ENCODE measurements around the gene ALX3.

ALX3 gene

DNA sequence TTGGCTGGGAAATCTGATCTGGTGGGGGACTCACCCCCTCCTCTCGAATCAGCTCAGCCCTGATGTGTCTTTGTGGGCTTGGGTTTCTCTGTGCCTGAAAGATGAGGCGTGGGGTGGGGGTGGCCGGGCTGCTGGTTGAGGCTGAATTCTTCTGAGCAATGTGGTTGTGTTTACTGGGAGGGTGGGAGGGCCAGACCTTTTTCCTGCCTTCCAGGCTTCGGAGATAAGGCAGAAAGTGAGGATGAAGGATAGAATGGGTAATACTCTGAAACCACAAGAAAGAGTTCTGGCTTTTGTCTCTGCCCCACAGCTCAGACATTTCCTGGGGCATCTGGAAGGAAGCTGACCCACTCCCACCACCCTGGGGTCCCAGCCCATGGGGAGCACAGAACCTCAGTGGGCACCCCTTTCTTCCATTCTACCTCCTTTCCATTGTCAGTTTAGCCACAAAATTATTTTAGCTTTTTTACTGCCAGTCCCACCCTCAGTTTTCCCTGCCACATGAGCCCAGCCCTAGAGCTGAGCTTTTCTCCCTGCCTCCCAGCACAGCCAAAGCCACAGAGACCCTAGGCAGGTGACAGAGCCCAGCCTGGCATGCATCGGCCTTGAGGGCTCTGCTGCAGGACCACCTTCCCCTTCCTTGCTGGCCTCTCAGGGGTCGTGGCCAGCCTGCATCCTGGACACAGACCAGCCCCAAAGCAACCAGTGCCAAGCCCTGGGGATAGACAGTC lies 11.2 kb downstream of the ALX3 start:
- Histone ChIP-seq H2BK12ac (ENCODE audit: low read length) (peak overlapping the region; percentile 79), H3K36me3 (ENCODE audit: control insufficient read depth in 1 of 2, insufficient read depth in 2 of 2, low read length in 2 of 2) (peaks cover 30 to 32% of the 10 kb centered on the region in 2 experiments), H2AK5ac (ENCODE audit: low read length) (peak overlapping the region; percentile 65), H3K14ac (ENCODE audit: low read length) (peak overlapping the region; percentile 51), H3K4me3 (ENCODE audit: low read depth, low read length) (no peak overlapping the region), H3K9me3 (ENCODE audit: insufficient read depth, low read depth, low read length) (peaks cover 2% of the 10 kb centered on the region), H3K79me1 (ENCODE audit: low read length) (peaks cover 8% of the 10 kb centered on the region), H3K23ac (ENCODE audit: low read length) (no peak overlapping the region), H3K9ac (ENCODE audit: low read length) (no peak overlapping the region), H3K27ac (ENCODE audit: low read depth, low read length) (peak overlapping the region; percentile 58), H2AFZ (ENCODE audit: insufficient read depth, low read length, poor library complexity) (no peak overlapping the region), H3K4me2 (ENCODE audit: low read length) (peak overlapping the region; percentile 2), H3K18ac (ENCODE audit: low read length) (peak overlapping the region; percentile 81), H3K4ac (ENCODE audit: low read depth, low read length) (peak overlapping the region; percentile 44), H4K8ac (ENCODE audit: low read depth, low read length) (peak overlapping the region; percentile 12), H4K12ac (ENCODE audit: low read depth, low read length) (no peak overlapping the region), H3K4me1 (ENCODE audit: control insufficient read depth in 1 of 2, insufficient read depth in 2 of 2, low read length in 2 of 2) (peaks cover 49 to 50% of the 10 kb centered on the region in 2 experiments), H3K27me3 (ENCODE audit: insufficient read depth, low read length) (no peaks in the 10 kb centered on the region), H2BK120ac (ENCODE audit: insufficient read depth, low read length, poor library complexity) (peak overlapping the region; percentile 10), H3K79me2 (ENCODE audit: control insufficient read depth, insufficient read depth, low read length, poor library complexity) (no peaks in the 10 kb centered on the region), H4K91ac (ENCODE audit: low read depth, low read length) (peak overlapping the region; percentile 48), H2BK5ac (ENCODE audit: low read depth, low read length, poor library complexity) (peak overlapping the region; percentile 28)
- DNase-seq: no peak
- WGBS (ENCODE audit: extremely low coverage, insufficient coverage, insufficient read length): no CpG with 5 or more reads among the region's 6 CpGs

GRCh38 chr1:110058591-110058990 lies 11.9 kb downstream of the ALX3 start:
- H4K12ac ChIP-seq (ENCODE audit: low read depth, low read length): no peak overlapping the region
- H3K9ac ChIP-seq (ENCODE audit: low read length): no peak overlapping the region
- H3K27me3 ChIP-seq (ENCODE audit: insufficient read depth, low read length): no peaks in the 10 kb centered on the region
- H3K27ac ChIP-seq (ENCODE audit: low read depth, low read length): peak overlapping the region; percentile 40
- peak overlapping the region; percentile 2 for H3K4me2 ChIP-seq (ENCODE audit: low read length)
- peak overlapping the region; percentile 26 for H2AK5ac ChIP-seq (ENCODE audit: low read length)
- no peak overlapping the region for H3K23ac ChIP-seq (ENCODE audit: low read length)
- H2BK5ac ChIP-seq (ENCODE audit: low read depth, low read length, poor library complexity): no peak overlapping the region
- H4K91ac ChIP-seq (ENCODE audit: low read depth, low read length): no peak overlapping the region
- H2BK12ac ChIP-seq (ENCODE audit: low read length): no peak overlapping the region
- peaks cover under 1% of the 10 kb centered on the region for H3K9me3 ChIP-seq (ENCODE audit: insufficient read depth, low read depth, low read length)
- DNase-seq: no peak
- peaks cover 49 to 50% of the 10 kb centered on the region in 2 experiments for H3K4me1 ChIP-seq (ENCODE audit: control insufficient read depth in 1 of 2, insufficient read depth in 2 of 2, low read length in 2 of 2)
- peak overlapping the region; percentile 2 for H4K8ac ChIP-seq (ENCODE audit: low read depth, low read length)
- peaks cover 8% of the 10 kb centered on the region for H3K79me1 ChIP-seq (ENCODE audit: low read length)
- H3K36me3 ChIP-seq (ENCODE audit: control insufficient read depth in 1 of 2, insufficient read depth in 2 of 2, low read length in 2 of 2): peaks cover 36 to 39% of the 10 kb centered on the region in 2 experiments
- no peaks in the 10 kb centered on the region for H3K79me2 ChIP-seq (ENCODE audit: control insufficient read depth, insufficient read depth, low read length, poor library complexity)
- no peak overlapping the region for H2BK120ac ChIP-seq (ENCODE audit: insufficient read depth, low read length, poor library complexity)
- H2AFZ ChIP-seq (ENCODE audit: insufficient read depth, low read length, poor library complexity): no peak overlapping the region
- H3K4ac ChIP-seq (ENCODE audit: low read depth, low read length): no peak overlapping the region
- peak overlapping the region; percentile 21 for H3K14ac ChIP-seq (ENCODE audit: low read length)
- no CpG with 5 or more reads among the region's 1 CpG for WGBS (ENCODE audit: extremely low coverage, insufficient coverage, insufficient read length)
- H3K18ac ChIP-seq (ENCODE audit: low read length): peak overlapping the region; percentile 11
- no peak overlapping the region for H3K4me3 ChIP-seq (ENCODE audit: low read depth, low read length)

- no peak overlapping the region for H2BK12ac ChIP-seq (ENCODE audit: low read length)
- H3K9me3 ChIP-seq (ENCODE audit: insufficient read depth, low read depth, low read length): no peaks in the 10 kb centered on the region
- no peak overlapping the region for H3K23ac ChIP-seq (ENCODE audit: low read length)
- DNase-seq: no peak
- no CpG with 5 or more reads among the region's 7 CpGs for WGBS (ENCODE audit: extremely low coverage, insufficient coverage, insufficient read length)
- peaks cover 40 to 44% of the 10 kb centered on the region in 2 experiments for H3K36me3 ChIP-seq (ENCODE audit: control insufficient read depth in 1 of 2, insufficient read depth in 2 of 2, low read length in 2 of 2)
- no peak overlapping the region for H3K9ac ChIP-seq (ENCODE audit: low read length)
- H2BK5ac ChIP-seq (ENCODE audit: low read depth, low read length, poor library complexity): no peak overlapping the region
- no peak overlapping the region for H4K12ac ChIP-seq (ENCODE audit: low read depth, low read length)
- no peak overlapping the region for H2AFZ ChIP-seq (ENCODE audit: insufficient read depth, low read length, poor library complexity)
- no peak overlapping the region for H3K14ac ChIP-seq (ENCODE audit: low read length)
- no peak overlapping the region for H2BK120ac ChIP-seq (ENCODE audit: insufficient read depth, low read length, poor library complexity)
- no peak overlapping the region for H4K91ac ChIP-seq (ENCODE audit: low read depth, low read length)
- H4K8ac ChIP-seq (ENCODE audit: low read depth, low read length): no peak overlapping the region
- H3K4me1 ChIP-seq (ENCODE audit: control insufficient read depth in 1 of 2, insufficient read depth in 2 of 2, low read length in 2 of 2): peaks cover 47 to 48% of the 10 kb centered on the region in 2 experiments
- H3K79me2 ChIP-seq (ENCODE audit: control insufficient read depth, insufficient read depth, low read length, poor library complexity): no peaks in the 10 kb centered on the region
- no peaks in the 10 kb centered on the region for H3K27me3 ChIP-seq (ENCODE audit: insufficient read depth, low read length)
- H3K4me3 ChIP-seq (ENCODE audit: low read depth, low read length): no peak overlapping the region
- H3K79me1 ChIP-seq (ENCODE audit: low read length): peaks cover 8% of the 10 kb centered on the region
- H3K18ac ChIP-seq (ENCODE audit: low read length): no peak overlapping the region
- H3K4ac ChIP-seq (ENCODE audit: low read depth, low read length): no peak overlapping the region
- no peak overlapping the region for H3K27ac ChIP-seq (ENCODE audit: low read depth, low read length)
- no peak overlapping the region for H2AK5ac ChIP-seq (ENCODE audit: low read length)
- no peak overlapping the region for H3K4me2 ChIP-seq (ENCODE audit: low read length)
These were observed 12.4 kb downstream of the ALX3 start for GRCh38 chr1:110057963-110058518.

- no peak overlapping the region for H3K27ac ChIP-seq (ENCODE audit: low read depth, low read length)
- no peak overlapping the region for H2AK5ac ChIP-seq (ENCODE audit: low read length)
- WGBS (ENCODE audit: extremely low coverage, insufficient coverage, insufficient read length): no CpG with 5 or more reads among the region's 3 CpGs
These were observed 13.7 kb downstream of the ALX3 start for GRCh38 chr1:110056776-110057175.

More at GRCh38 chr1:110056776-110057175, 13.7 kb downstream of the ALX3 start:
- no peak overlapping the region for H4K91ac ChIP-seq (ENCODE audit: low read depth, low read length)
- H3K14ac ChIP-seq (ENCODE audit: low read length): no peak overlapping the region
- no peak overlapping the region for H3K9ac ChIP-seq (ENCODE audit: low read length)
- no peak overlapping the region for H2BK120ac ChIP-seq (ENCODE audit: insufficient read depth, low read length, poor library complexity)
- H4K12ac ChIP-seq (ENCODE audit: low read depth, low read length): no peak overlapping the region
- H4K8ac ChIP-seq (ENCODE audit: low read depth, low read length): no peak overlapping the region
- H3K79me1 ChIP-seq (ENCODE audit: low read length): peaks cover 8% of the 10 kb centered on the region
- no peaks in the 10 kb centered on the region for H3K9me3 ChIP-seq (ENCODE audit: insufficient read depth, low read depth, low read length)
- no peak overlapping the region for H3K4me2 ChIP-seq (ENCODE audit: low read length)
- H3K23ac ChIP-seq (ENCODE audit: low read length): no peak overlapping the region
- H3K27me3 ChIP-seq (ENCODE audit: insufficient read depth, low read length): no peaks in the 10 kb centered on the region
- H2BK12ac ChIP-seq (ENCODE audit: low read length): no peak overlapping the region
- peaks cover 50 to 56% of the 10 kb centered on the region in 2 experiments for H3K36me3 ChIP-seq (ENCODE audit: control insufficient read depth in 1 of 2, insufficient read depth in 2 of 2, low read length in 2 of 2)
- H3K79me2 ChIP-seq (ENCODE audit: control insufficient read depth, insufficient read depth, low read length, poor library complexity): no peaks in the 10 kb centered on the region
- H3K4ac ChIP-seq (ENCODE audit: low read depth, low read length): no peak overlapping the region
- DNase-seq: no peak
- H3K18ac ChIP-seq (ENCODE audit: low read length): no peak overlapping the region
- no peak overlapping the region for H2AFZ ChIP-seq (ENCODE audit: insufficient read depth, low read length, poor library complexity)
- no peak overlapping the region for H2BK5ac ChIP-seq (ENCODE audit: low read depth, low read length, poor library complexity)
- peaks cover 38% of the 10 kb centered on the region in 2 experiments for H3K4me1 ChIP-seq (ENCODE audit: control insufficient read depth in 1 of 2, insufficient read depth in 2 of 2, low read length in 2 of 2)
- no peak overlapping the region for H3K4me3 ChIP-seq (ENCODE audit: low read depth, low read length)
